Right renal pelvis (tissue), 4 donors: ENCODE measurements around the gene RBKS. TPM values are rescaled to one million over a fixed set of nuclear protein-coding genes. Genes with fewer than 3 reads are reported as not detected.
"Not testable (repeated sequence)": the region's sequence is repeated elsewhere in the genome, so short reads cannot be mapped to it uniquely, and the experiment has no call there.

Experiments used
- DNase-seq, 4 donors: peaks; one replicate each; pipeline ENCODE4 v3.0.0-alpha.2; 2013; ENCODE audit warnings: low read depth in 4 of 4, low spot score in 3 of 4, missing footprints in 1 of 4
- polyA plus RNA-seq, 4 donors: library from polyadenylated mRNA; unstranded; fragments of 120-200 nt; gene quantifications; one replicate each; pipeline ENCODE4 v1.2.1, GENCODE V29; 2013; ENCODE audit not compliant: insufficient read length in 4 of 4

The RBKS gene
- polyA plus RNA-seq, 4 donors = 6.9 to 9.9 (median 8.2) TPM

DNA sequence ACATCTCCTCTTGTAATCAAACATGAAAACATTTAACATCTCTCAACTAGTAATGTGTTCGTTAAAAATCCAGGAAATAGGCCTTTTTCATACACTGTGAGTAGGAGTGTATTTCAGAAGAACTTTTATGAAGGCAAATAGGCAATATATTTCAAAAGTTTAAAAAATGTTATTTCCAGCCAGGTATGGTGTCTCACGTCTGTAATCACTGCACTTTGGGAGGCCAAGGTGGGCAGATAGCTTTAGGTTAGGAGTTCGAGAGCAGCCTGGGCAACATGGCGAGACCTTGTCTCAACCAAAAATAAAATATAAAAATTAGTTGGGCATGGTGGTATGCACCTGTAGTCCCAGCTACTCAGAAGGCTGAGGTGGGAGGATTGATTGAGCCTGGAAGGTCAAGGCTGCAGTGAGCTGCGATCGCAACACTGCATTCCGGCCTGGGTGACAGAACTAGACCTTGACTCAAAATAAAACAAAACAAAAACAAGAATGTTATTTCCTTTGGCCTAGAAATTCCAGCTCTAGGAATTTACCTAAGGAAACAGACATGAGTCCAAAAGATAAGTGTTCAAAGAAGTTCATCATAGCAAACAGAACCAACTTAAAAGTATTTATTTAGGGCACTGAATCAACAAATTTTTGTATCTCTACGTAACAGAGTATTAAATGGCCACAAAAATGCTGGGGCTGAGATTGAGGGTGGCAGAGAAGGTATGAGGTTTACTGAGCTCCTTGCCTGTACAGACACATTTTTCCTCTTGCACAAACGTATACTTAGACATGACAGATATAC is 14.9 kb downstream of the RBKS start:
- no peak for DNase-seq

DNA sequence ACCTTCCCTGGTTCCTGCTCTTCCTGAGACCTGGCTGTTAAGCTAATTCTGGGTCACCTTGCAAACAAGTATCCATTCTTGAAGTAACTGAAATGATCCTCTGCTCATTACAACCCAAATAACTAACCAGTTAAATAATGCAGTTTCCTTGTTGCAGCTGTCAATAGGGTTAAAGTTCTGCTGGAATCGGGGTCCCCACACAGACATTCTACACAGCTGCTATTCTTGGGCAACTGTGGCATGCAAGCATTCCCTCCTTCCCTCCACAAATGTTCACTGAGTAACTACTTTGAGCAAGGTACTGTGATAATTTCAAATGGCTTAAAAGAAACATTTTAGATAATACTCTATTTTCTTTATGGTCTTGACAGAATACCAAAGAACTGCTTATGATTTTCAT is 17.1 kb downstream of the RBKS start:
- no peak for DNase-seq

DNA sequence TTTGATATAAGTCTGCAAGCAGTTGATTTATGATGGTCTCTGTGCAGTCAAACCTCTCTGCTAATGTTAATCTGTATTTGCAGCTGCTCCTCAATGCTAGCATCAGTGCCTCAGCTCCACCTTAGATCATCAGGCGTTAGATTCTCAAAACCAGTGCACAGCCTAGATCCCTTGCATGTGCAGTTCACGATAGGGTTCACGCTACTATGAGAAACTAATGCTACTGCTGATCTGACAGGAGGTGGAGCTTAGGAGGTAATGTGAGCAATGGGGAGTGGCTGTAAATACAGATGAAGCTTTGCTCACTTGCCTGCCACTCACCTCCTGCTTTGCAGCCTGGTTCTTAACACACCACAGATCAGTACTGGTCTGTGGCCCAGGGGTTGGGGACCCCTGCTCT is 18.4 kb downstream of the RBKS start:
- DNase-seq = no peak

DNA sequence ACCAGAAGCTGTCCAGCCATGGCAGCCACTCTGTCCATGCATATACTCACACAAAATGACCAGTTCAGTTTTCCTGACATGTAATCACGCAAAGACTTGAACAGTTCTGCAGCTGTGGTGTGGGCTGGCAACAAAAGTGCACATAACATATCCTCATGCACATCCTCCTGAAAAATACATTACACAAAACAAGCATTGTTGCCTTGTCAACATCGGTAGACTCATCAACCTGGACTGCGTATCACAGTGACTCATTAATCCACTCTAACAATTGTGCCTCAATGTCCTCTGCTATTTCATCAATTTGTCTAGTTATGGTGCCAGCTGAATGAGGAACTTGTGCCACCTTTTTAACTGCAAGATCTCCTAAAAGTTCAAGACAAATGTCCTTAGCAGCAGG is 19.5 kb downstream of the RBKS start:
- DNase-seq = no peak

DNA sequence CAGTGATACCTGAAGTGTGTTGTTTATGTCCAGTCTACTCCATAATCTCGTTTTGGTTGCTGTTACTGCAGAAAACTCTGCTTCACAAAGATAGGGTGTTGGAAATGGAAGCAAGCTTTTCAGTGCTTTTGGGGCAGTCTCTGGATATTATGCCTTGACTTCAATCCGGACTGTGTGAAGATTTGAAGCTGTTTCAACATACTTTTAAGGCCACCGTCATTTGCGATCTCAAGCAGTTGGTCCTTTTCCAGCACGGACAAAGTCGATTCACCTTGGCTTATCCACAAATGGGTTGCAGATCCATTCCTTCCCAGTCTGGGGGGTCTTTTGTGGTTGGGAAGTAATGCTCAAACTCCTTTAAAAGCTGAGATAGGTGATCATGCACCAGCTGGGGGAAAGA is 20.4 kb downstream of the RBKS start:
- no peak for DNase-seq

GRCh38 chr2:27866237-27866636 is 23.9 kb downstream of the RBKS start:
- DNase-seq = no peak

DNA sequence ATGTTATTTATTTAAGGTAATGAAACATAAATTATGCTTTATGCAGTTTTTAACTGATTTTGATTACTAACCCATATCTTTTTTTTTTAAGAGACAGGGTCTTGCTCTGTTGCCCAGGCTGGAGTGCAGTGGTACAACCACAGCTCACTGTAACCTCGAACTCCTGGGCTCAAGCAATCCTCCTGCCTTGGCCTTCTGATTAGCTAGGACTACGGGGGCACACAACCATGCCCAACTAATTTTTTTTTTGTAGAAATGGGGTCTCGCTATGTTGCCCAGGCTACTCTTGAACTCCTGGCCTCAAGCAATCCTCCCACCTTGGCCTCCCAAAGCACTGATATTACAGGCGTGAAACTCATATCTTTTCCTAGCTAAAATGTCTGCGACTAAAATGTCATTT is 26.2 kb downstream of the RBKS start:
- not testable (repeated sequence) for DNase-seq

DNA sequence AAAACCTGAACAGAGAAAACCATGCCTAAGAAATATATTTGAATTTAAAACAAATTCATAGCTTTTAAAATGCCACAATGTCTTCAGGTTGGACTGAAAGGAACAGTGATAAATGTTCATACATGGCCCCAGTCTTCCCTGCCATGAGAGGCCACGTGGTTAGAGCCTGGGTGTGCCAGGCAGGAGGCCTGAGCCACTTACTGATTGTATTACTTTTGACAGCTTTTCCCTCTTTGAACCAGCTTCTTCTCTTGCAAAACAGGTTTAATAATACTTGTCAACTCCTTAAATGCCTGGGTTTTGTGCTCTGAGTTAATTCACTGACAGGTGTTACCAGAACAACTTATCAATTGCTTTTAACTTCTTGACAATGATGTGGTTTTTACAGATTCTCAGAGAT is 27.0 kb downstream of the RBKS start:
- DNase-seq = no peak

DNA sequence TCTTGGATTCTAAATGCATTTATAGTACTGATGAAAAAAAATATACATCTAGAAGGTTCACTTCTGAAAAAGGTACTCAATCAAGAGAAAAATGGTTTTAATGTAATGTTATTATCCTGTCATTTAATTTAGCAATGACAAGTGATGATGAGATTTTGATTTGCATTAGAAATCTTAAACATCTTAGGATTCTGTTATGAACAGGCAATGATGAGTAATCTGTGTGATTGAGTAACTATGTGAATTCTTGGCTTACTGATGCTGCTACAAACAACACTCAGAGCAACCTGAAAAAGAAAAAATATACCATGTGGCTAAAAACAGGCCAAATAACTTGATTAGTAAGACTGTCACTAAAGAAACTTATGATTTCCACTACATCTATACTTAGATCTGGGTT is 30.1 kb downstream of the RBKS start:
- no peak for DNase-seq

DNA sequence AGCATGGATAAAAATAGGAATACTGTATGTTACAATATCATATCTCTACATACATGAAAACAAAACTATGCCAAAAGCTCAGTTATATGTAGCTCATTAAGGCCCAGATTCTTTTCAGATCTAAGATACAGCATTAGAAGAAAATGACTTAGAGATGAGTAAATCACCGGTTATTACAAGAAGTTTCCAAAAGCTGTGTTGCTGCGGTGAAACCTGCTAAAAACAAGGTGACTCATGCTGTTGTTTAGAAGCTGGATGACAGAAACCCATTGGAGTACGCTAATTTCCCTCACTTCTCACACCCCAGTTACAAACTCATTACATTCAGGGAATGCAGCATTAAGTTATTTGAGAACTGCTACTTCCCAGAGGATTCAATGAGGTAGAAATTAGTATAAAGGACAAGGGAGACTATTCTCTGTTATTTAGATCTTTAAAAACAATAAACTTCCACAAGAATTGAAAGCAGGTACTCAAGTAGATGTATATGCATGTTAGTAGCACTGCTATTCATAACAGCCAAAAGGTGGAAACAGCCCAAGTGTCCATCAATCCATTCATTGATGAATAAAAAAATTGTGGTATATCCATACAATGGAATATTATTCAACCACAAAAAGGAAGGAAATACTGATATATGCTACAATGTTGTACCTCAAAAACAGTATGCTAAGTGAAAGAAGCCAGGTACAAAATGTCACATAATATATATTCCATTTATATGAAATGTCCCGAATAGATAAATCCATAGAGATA is 32.6 kb downstream of the RBKS start:
- no peak for DNase-seq

DNA sequence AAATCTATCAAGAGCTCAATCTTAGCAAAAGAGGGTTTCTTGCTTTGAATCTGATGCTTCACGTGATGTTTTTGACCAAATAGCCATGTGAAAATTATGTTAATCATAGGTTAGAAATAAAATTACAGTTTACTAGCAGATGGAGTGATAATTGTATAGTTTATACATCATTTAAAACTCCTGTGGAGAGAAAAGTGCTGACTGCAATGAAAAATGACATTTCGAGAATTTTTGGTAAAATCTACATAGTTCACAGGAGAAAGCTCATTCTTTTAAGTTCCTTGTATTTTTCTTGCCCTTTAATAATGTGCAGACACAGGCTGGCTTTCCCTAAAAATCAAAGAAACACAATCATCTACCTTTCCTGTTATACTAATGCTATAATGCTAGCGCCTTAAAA is 33.2 kb downstream of the RBKS start:
- DNase-seq = no peak

DNA sequence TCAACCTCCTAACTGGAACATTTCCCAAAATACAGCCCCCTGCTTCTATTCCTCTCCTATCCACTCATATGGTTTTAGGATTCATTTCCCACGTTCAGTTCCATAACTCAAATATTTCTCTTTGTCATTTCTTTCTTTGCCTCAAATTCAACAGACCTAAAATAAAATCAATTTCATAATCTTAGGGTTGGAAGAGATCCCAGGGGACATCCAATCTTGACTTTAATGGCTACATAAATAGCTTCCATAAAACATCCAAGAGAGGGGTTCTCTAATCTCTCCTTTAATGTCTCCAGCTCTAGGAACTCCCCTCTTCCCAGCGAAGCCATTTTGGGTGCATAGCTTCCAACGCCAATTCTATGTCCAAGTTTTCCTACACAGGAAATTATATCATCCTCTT is 33.8 kb downstream of the RBKS start:
- DNase-seq = no peak

GRCh38 chr2:27855476-27855875 is 34.7 kb downstream of the RBKS start:
- DNase-seq = no peak

- no peak for DNase-seq
These were observed 35.8 kb downstream of the RBKS start for GRCh38 chr2:27854229-27854862.

DNA sequence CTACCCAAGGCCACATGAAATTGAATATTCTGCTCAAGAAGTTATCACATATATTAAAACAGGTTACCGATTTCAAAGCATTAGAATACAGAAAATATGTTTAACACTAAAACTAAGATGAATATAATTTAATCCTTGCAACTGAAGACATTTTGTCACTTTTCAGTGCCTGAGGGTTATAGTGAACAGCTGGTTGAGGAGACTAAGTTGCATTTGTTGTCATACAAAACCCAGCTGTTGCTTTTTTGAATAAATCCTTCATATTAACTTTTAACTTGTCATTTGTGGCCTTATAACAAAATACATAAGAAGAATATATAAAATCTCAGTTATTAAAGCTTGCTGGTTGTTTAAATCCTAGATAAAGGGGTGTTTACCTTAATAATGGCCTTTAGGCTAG is 37.5 kb downstream of the RBKS start:
- DNase-seq = no peak

GRCh38 chr2:27849558-27850205 is 40.5 kb downstream of the RBKS start:
- no peak for DNase-seq

GRCh38 chr2:27847333-27847732 is 42.9 kb downstream of the RBKS start:
- no peak for DNase-seq

DNA sequence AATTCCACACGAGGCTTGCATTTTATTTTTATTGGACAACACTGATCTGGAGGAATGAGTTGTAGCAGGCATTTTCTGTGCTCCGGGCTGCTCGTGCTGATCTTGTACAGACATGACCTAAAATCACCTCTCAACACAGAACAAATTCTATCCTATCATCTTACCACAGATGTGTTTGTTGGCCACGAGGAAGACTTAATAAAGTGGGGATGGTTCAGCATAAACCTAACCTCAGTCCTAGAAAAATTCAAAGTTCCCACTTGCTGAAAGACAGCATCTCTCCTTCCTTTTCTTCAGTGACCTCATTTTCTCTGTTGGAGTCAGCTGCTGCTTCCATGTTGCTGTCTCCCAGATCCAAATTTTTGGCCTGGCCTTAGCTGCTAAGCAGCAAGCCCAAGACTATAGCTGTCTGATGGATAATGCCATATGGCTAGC is 45.3 kb downstream of the RBKS start:
- DNase-seq = no peak

DNA sequence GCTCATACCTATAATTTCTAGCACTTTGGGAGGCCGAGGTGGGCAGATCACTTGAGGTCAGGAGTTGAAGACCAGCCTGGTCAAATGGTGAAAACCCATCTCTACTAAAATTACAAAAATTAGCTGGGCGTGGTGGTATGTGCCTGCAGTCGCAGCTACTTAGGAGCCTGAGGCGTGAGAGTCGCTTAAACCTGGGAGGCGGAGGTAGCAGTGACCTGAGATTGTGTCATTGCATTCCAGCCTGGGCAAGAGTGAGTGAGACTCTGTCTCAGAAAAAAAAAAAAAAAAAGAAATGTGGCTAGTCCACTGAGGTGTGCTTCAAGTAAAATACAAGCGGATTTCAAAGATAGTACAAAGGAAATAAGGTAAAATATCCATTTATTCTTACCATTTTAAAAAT is 46.2 kb downstream of the RBKS start:
- no peak for DNase-seq

DNA sequence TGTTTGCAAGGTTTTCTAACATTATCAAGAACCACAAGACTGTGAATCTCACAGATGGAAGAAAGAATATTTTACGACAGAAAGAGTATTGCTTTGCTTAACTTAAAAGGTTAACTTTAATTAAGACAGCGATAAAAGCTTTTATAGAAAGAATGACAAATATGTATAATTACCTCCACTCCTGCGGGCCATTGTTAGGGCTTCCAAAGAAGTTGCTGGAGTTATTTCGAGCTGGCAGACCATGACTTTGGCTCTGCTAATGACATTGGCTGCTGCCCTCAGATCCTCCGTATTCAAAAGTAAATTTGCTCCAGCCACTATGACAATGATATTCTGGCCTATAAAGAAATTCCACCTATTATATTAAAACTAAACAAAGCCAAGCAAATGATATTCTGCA is 47.3 kb downstream of the RBKS start:
- DNase-seq = no peak

DNA sequence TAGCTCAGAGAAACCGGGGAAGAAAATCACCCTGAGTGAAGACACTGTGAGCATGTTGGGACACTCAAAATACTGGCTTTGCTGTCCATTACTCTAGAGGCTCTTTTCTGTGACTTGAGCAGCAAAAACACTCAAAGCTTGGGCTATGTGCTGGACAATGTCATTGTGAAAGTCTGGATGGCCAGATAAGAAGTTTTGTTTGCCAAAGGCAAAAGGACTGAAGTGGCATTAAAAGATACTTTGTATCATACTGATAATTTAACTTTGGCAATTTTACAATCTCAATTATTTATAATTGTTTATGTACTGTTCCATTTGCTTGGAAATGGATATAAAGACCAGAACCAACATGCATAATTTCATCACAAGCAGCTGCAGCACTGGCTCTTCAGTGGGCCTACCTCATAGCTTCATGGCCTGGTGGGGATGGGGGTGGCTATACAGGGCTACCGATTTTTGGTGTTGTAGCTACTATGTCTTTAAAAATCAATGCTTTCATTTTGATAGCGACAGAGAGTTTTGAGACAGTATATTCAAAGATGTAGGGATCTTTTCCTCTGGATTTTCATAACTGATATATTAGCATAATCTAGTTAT is 51.1 kb downstream of the RBKS start:
- no peak for DNase-seq
